ENCODE results near the gene LRRC4C. TPM values are rescaled to one million over a fixed set of nuclear protein-coding genes. Genes with fewer than 3 reads are reported as not detected.

LRRC4C gene
- total and polyA plus RNA-seq, 2 experiments from 2014 or later = 0.35 to 1.1 TPM

DNA sequence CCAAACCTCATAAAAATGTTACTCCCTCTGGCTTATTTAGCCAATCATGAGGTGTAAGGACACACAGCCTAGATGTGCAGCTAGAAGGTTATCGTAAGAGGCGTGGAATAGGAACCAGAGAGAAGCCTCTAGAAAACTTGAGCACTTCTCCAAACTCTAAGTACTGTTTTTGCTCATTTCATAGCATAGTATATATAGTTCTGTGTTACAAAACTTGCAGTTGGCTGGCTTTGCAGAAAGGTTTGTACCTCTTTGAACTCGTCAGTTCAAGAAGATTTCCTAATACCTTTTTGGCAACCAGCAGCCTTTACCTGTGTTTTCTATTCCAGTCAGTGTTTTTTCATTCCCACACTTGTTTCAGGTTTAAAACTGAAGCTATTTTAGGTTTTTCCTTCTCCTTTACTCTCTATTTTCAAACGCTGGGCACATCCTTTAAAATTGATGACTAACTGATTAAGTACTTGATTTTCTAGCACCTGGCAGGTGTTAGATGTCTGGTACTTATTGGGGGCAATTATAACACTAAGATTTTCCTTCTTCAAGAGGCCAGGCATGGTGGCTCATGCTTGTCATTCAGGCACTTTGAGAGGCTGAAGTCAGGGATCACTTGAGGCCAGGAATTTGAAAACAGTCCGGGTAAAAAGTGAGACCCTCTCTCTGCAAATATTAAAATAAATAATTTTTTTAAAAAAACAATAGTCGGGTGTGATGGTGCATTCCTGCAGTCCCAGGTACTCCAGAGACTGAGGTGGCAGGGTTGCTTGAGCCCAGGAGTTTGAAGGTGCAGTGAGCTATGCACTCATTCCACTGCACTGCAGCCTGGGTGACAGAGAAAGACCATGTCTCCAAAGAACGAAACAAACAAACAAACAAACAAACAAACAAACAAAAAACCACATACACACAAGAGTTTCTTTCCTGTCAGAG, 125.2 kb downstream of the LRRC4C start:
- Histone ChIP-seq H4K20me1 (replicated peaks; ENCODE audit: insufficient read depth) (no peaks in the 10 kb centered on the region), H3K27ac (ENCODE audit: low read depth) (no peak overlapping the region), H3K4me3 (no peak overlapping the region), H3K27me3 (ENCODE audit: insufficient read depth) (no peaks in the 10 kb centered on the region), H3F3A (replicated peaks; ENCODE audit: low read depth) (no peaks in the 10 kb centered on the region), H2AFZ (no peak overlapping the region), H3K79me2 (replicated peaks; ENCODE audit: insufficient read depth) (no peaks in the 10 kb centered on the region), H3K4me2 (no peak overlapping the region), H3K36me3 (ENCODE audit: insufficient read depth) (no peaks in the 10 kb centered on the region), H3K4me1 (ENCODE audit: insufficient read depth) (no peaks in the 10 kb centered on the region; the same call in 1 of the 2 replicates), H3K9me2 (ENCODE audit: insufficient read depth) (no peaks in the 10 kb centered on the region; the same call in 1 of the 2 replicates)
- TF ChIP-seq, protein P1, sequence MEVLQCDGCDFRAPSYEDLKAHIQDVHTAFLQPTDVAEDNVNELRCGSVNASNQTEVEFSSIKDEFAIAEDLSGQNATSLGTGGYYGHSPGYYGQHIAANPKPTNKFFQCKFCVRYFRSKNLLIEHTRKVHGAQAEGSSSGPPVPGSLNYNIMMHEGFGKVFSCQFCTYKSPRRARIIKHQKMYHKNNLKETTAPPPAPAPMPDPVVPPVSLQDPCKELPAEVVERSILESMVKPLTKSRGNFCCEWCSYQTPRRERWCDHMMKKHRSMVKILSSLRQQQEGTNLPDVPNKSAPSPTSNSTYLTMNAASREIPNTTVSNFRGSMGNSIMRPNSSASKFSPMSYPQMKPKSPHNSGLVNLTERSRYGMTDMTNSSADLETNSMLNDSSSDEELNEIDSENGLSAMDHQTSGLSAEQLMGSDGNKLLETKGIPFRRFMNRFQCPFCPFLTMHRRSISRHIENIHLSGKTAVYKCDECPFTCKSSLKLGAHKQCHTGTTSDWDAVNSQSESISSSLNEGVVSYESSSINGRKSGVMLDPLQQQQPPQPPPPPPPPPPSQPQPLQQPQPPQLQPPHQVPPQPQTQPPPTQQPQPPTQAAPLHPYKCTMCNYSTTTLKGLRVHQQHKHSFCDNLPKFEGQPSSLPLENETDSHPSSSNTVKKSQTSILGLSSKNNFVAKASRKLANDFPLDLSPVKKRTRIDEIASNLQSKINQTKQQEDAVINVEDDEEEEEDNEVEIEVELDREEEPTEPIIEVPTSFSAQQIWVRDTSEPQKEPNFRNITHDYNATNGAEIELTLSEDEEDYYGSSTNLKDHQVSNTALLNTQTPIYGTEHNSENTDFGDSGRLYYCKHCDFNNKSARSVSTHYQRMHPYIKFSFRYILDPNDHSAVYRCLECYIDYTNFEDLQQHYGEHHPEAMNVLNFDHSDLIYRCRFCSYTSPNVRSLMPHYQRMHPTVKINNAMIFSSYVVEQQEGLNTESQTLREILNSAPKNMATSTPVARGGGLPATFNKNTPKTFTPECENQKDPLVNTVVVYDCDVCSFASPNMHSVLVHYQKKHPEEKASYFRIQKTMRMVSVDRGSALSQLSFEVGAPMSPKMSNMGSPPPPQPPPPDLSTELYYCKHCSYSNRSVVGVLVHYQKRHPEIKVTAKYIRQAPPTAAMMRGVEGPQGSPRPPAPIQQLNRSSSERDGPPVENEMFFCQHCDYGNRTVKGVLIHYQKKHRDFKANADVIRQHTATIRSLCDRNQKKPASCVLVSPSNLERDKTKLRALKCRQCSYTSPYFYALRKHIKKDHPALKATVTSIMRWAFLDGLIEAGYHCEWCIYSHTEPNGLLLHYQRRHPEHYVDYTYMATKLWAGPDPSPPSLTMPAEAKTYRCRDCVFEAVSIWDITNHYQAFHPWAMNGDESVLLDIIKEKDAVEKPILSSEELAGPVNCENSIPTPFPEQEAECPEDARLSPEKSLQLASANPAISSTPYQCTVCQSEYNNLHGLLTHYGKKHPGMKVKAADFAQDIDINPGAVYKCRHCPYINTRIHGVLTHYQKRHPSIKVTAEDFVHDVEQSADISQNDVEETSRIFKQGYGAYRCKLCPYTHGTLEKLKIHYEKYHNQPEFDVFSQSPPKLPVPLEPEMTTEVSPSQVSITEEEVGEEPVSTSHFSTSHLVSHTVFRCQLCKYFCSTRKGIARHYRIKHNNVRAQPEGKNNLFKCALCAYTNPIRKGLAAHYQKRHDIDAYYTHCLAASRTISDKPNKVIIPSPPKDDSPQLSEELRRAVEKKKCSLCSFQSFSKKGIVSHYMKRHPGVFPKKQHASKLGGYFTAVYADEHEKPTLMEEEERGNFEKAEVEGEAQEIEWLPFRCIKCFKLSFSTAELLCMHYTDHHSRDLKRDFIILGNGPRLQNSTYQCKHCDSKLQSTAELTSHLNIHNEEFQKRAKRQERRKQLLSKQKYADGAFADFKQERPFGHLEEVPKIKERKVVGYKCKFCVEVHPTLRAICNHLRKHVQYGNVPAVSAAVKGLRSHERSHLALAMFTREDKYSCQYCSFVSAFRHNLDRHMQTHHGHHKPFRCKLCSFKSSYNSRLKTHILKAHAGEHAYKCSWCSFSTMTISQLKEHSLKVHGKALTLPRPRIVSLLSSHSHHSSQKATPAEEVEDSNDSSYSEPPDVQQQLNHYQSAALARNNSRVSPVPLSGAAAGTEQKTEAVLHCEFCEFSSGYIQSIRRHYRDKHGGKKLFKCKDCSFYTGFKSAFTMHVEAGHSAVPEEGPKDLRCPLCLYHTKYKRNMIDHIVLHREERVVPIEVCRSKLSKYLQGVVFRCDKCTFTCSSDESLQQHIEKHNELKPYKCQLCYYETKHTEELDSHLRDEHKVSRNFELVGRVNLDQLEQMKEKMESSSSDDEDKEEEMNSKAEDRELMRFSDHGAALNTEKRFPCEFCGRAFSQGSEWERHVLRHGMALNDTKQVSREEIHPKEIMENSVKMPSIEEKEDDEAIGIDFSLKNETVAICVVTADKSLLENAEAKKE (CRISPR knock-in tag; IDR thresholded peaks at IDR 0.05) = no peak
- no peak for TF ChIP-seq POLR2AphosphoS5 (IDR thresholded peaks at IDR 0.05; ENCODE audit: low read depth)
- ATAC-seq = no peak
- no peak for DNase-seq (ENCODE audit: low spot score)
- peaks cover 3% of the 10 kb centered on the region; the same call in 2 of the 3 replicates for H3K36me3 Mint-ChIP-seq (ENCODE audit: low read depth)
- 0 out of 3 replicates have a peak, but pooled peaks cover 2% of the 10 kb centered on the region for H3K9me3 Mint-ChIP-seq
- H3K27me3 Mint-ChIP-seq (ENCODE audit: insufficient read depth, low read depth, poor library complexity) = no peaks in the 10 kb centered on the region
- no peak overlapping the region for H3K4me3 Mint-ChIP-seq
- no peak overlapping the region for H3K27ac Mint-ChIP-seq
- no peaks in the 10 kb centered on the region; the same call in 2 of the 3 replicates for H3K4me1 Mint-ChIP-seq

DNA sequence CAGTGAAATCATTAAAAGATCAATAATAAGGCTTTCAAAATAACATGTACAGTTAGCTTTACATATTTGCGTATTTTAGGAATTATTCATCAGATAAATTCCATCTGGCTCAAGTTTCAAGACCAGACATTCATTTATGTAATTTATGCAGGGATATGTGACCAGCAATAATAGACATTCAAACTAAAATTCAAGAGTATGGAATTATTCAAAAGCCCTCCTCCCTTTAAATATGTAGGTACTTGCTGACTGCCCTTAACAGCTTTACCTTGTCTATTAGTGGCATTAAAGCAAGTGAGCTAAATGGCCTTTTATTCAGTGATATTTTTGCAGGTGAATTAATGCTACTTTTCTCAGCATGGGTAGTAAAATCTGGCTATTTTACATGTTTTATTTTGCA, 126.1 kb downstream of the LRRC4C start:
- Mint-ChIP-seq H3K27me3 (ENCODE audit: insufficient read depth, low read depth, poor library complexity) (no peaks in the 10 kb centered on the region), H3K27ac (no peak overlapping the region), H3K4me3 (no peak overlapping the region), H3K4me1 (no peaks in the 10 kb centered on the region; the same call in 2 of the 3 replicates), H3K9me3 (0 out of 3 replicates have a peak, but pooled peaks cover 2% of the 10 kb centered on the region), H3K36me3 (ENCODE audit: low read depth) (peaks cover 3% of the 10 kb centered on the region; the same call in 2 of the 3 replicates)
- Histone ChIP-seq H3K4me3 (no peak overlapping the region), H3K4me1 (ENCODE audit: insufficient read depth) (no peaks in the 10 kb centered on the region; the same call in 1 of the 2 replicates), H3K27ac (ENCODE audit: low read depth) (no peak overlapping the region), H3K27me3 (ENCODE audit: insufficient read depth) (no peaks in the 10 kb centered on the region), H3F3A (replicated peaks; ENCODE audit: low read depth) (no peaks in the 10 kb centered on the region), H2AFZ (no peak overlapping the region), H3K79me2 (replicated peaks; ENCODE audit: insufficient read depth) (no peaks in the 10 kb centered on the region), H3K4me2 (no peak overlapping the region), H3K36me3 (ENCODE audit: insufficient read depth) (no peaks in the 10 kb centered on the region), H4K20me1 (replicated peaks; ENCODE audit: insufficient read depth) (no peaks in the 10 kb centered on the region), H3K9me2 (ENCODE audit: insufficient read depth) (no peaks in the 10 kb centered on the region; the same call in 1 of the 2 replicates)
- ATAC-seq (no peak), DNase-seq (ENCODE audit: low spot score) (no peak)
- no peak for TF ChIP-seq EZH2 (IDR thresholded peaks at IDR 0.05; ENCODE audit: low read depth, unreplicated experiment)
- TF ChIP-seq, protein P1 (CRISPR knock-in tag; IDR thresholded peaks at IDR 0.05) = no peak

Measured in GM23338 (cell line).